Bronchus fibroblast of lung (primary cell): Measurements from ENCODE around the gene CAPRIN2. TPM values are rescaled to one million over a fixed set of nuclear protein-coding genes. Genes with fewer than 3 reads are reported as not detected.

ENCODE experiments used
- total RNA-seq: library from RNA; depleted of rRNA; stranded (reverse); fragments of >200 nt; gene quantifications from 2 replicates; pipeline ENCODE4 v1.2.3, GENCODE V29; 2015

CAPRIN2 gene
- 12.3 and 13.2 TPM in 2 replicates for total RNA-seq

GRCh38 chr12:30754750-30755394 lies at the start of gene CAPRIN2:
CAPRIN2 (minus strand) TSS chr12:30754951; CDS start chr12:30753520, 1,431 bp downstream.

GRCh38 chr12:30695199-30696102 lies 59.3 kb downstream of the CAPRIN2 start, which contains the start of gene IPO8:
IPO8 (minus strand) TSS chr12:30695869; CDS start chr12:30695647, 222 bp downstream.

Other genes with a start within 250 kb of the CAPRIN2 start
- 9.6 and 9.7 TPM in 2 replicates for gene IPO8, start 59.1 kb downstream of the CAPRIN2 start, total RNA-seq
- 0.50 and 1.5 TPM in 2 replicates for gene TSPAN11, start 171.8 kb upstream of the CAPRIN2 start, total RNA-seq